GM18502 (cell line): ENCODE measurements around the gene SUN3.
A peak's percentile ranks its signal among the peaks of the same experiment; 100 is the strongest.
"Not testable (repeated sequence)": the region's sequence is repeated elsewhere in the genome, so short reads cannot be mapped to it uniquely, and the experiment has no call there.

Experiments used
- ATAC-seq: cut with Tn5 transposase; IDR thresholded peaks from one replicate; pipeline ENCODE4 v1.9.1; 2021; ENCODE audit warnings: mild to moderate bottlenecking; ENCODE audit not compliant: unreplicated experiment, poor library complexity

Gene SUN3

GRCh38 chr7:47949703-47950102 is 79.2 kb downstream of the SUN3 start:
- no peak for ATAC-seq

GRCh38 chr7:47948141-47948790 is 80.6 kb downstream of the SUN3 start, which contains the start of gene PKD1L1:
Gene PKD1L1 (minus strand): TSS chr7:47948466. CDS start chr7:47948440, 26 bp downstream.
- no peak for ATAC-seq

GRCh38 chr7:47947355-47947749 is 81.6 kb downstream of the SUN3 start:
- no peak for ATAC-seq

GRCh38 chr7:47946581-47947354 is 82.1 kb downstream of the SUN3 start:
- no peak for ATAC-seq

GRCh38 chr7:47945261-47946015 is 83.5 kb downstream of the SUN3 start:
- ATAC-seq = peak; percentile 62

- peak; percentile 17 for ATAC-seq
These were observed 84.2 kb downstream of the SUN3 start for GRCh38 chr7:47944536-47945260.

GRCh38 chr7:47943676-47944474 is 85.0 kb downstream of the SUN3 start:
- ATAC-seq = no peak

- not testable (repeated sequence) for ATAC-seq
These were observed 86.3 kb downstream of the SUN3 start for GRCh38 chr7:47942651-47943050.

GRCh38 chr7:47942132-47942531 is 86.8 kb downstream of the SUN3 start:
- ATAC-seq = no peak

GRCh38 chr7:47941136-47941844 is 87.6 kb downstream of the SUN3 start:
- ATAC-seq = no peak

GRCh38 chr7:47940088-47941013 is 88.6 kb downstream of the SUN3 start:
- no peak for ATAC-seq

- no peak for ATAC-seq
These were observed 89.4 kb downstream of the SUN3 start for GRCh38 chr7:47939425-47940036.

- no peak for ATAC-seq
These were observed 90.2 kb downstream of the SUN3 start for GRCh38 chr7:47938574-47939165.

- ATAC-seq = peak; percentile 68
These were observed 91.0 kb downstream of the SUN3 start for GRCh38 chr7:47937711-47938573.
